ENCODE data around the gene CDK14.

The CDK14 gene

DNA sequence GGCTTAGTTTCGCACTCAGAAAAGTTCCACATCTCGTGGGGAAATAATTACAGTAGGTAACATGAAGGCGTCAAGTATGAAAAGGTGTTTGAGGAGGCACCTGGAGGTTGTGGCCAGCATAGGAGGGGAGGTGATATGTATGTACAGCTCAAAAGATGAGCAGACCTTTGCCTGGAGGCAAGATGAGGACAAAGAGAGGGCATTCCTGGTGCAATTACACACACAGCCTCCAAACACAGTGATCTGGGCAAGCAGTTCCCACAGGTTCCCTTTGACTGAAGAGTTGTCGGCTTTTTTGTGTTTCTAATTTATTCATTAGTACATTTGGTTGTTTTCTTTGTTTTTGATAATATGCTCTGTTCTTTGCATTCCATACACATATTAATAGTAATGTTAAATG, 46.9 kb downstream of the CDK14 start:
- no peak for DNase-seq

DNA sequence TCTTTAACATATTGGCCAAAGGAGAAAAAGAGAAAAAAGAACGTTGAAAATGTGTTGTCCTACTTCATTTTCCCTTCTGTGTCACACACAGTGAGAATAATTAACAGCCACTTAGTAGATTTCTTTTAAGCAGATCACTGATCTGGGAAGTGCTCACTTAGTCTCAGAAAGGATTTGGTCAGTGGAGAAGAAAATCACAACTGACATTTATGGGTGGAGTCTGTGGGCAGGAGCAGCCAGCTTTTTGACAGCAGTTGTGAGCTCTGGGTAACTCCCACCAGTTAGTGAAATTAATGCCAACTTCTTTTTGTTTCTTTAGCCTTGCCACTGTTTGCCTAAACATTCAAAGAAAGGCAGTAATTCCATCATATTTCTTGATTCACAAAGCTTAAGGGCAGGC, 49.7 kb downstream of the CDK14 start:
- DNase-seq: no peak

DNA sequence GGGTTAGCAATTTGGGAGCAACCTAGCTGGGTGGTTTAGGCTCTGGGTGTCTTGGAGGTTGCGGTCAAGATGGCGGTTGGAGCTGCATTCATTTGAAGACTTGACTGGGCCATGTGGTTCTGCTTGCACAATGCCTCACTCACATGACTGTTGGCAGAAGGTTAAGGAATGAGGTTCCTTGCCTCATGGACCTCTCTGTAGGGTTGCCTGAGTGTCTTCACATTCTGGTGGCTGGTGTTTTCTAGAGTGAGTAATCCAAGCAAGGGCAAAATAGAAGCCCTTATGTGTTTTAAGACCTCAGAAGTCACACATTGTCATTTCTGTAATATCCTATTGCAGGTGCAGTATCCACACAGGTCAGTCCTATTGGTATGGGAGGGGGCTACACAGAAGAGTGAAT, 52.0 kb downstream of the CDK14 start:
- no peak for DNase-seq

GRCh38 chr7:90648834-90649233, 52.7 kb downstream of the CDK14 start:
- DNase-seq: no peak

GRCh38 chr7:90654718-90655427, 58.8 kb downstream of the CDK14 start:
- no peak for DNase-seq

GRCh38 chr7:90655566-90655965, 59.4 kb downstream of the CDK14 start:
- DNase-seq: no peak

DNA sequence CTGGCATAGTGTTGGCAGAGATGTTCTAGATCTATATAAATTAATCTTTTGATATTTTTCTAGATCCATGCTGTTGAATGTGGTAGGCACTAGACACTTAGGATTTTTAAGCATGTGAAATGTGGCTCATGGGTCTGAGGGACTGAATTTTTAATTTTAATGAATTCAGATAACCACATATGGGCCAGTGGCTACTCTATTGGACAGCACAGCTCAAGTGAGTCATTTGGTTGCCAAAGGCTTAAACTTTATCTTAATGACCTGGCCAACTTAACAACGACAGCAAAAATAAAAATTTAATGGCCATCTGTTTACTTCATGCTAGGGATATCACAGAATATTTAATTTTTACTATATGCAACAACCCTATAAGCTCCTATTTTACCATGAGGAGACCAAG, 61.4 kb downstream of the CDK14 start:
- DNase-seq: no peak

- DNase-seq: no peak
Measured at GRCh38 chr7:90660100-90660499, 64.0 kb downstream of the CDK14 start.

GRCh38 chr7:90660819-90661218, 64.7 kb downstream of the CDK14 start:
- no peak for DNase-seq

DNA sequence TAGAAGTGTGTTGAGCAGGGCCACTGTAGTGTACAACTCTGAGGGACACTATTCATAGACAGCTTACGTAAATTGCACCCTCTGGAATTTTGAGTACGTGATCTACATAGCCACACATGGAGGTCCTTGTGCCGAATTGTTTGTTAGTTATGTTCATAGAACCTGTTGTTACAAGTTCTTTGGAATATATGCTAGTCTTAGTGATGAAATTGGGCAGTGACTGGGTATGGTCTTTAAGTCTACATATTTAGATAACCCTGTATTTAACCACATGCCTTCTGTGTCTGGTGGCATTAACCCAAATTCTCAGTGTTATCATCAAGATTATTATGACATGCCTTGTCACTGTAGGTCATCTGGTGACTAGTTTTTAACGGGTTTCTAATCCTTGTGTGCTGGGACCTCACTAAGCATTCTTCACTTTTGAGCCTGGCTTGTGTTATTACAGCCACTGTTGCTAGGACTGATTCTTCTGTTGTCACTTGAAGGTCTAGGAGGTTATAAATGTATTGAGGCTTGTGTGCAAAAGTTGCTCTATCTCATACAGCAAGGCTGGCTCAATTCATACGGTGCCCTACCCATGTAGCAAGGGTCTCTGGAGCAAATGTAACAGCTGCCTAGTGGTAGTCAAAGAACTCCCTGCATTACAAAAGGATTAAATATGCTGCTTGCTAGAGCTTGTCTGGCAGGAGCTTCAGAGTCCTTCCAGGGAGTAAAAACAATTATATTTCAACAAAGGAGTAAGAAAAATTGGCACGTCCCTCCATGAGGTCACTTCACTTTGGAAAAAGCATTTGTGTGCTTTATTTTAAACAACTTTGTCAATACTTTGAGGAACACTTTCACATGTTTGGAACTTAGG, 65.4 kb downstream of the CDK14 start:
- DNase-seq: no peak

DNA sequence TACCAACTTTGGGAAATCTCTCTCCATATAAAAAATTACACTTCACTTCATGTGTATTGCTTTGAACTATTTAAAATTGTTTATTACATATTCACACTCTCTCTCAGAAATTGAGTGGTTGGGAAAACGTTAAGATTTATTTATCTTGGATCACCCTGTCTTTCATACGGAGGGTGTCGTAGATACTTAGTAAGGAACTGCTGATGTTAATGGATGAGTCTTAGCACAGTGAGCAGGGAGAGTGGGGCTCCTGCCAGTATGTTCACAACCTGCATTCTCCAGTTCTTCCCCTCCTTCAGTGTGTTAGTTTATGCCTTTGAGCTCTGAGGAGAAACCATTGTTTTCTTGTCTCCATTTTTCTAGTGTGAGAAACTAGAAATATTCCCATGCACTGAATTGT, 67.1 kb downstream of the CDK14 start:
- no peak for DNase-seq

- DNase-seq: no peak
Measured at GRCh38 chr7:90666186-90666585, 70.1 kb downstream of the CDK14 start.

GRCh38 chr7:90668992-90669391, 72.9 kb downstream of the CDK14 start:
- DNase-seq: no peak

- DNase-seq: no peak
Measured at GRCh38 chr7:90669492-90669891, 73.4 kb downstream of the CDK14 start.

- DNase-seq: no peak
Measured at GRCh38 chr7:90671571-90671970, 75.5 kb downstream of the CDK14 start.

DNA sequence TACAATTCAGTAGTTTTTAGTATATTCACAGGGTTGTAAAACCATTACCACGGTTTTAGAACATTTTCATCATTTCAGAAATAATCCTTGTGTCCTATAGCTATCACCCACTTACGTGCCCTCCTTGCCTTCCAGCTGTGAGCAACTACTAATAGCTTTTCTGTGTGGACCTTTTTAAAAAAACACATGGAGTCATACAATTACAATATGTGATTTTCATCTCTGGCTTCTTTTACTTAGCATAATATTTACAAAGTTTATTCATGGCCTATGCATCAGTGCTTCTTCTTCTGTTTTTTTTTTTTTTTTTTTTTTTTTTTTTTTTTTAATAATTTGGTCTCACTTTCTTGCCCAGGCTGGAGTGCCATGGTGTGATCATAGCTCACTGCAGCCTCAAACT, 76.1 kb downstream of the CDK14 start:
- no peak for DNase-seq

DNA sequence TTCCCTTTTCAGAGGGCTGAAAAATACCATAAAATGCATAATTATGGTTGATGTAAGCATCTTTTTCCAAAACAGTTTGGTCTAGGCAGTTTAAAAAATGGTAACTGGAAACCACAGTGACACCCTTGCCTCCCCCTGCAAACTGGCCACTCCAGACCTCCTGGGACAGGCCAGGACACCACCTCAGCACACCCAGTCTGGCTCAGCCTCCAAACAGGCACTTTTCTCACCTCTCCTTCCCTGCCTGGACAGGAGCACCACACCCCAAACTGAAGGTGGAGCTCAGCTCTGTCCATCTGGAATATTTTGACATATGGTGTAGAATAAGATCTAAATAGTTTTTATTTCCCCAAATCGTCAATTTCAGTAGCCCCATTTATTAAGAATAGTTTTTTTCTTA, 78.5 kb downstream of the CDK14 start:
- no peak for DNase-seq

DNA sequence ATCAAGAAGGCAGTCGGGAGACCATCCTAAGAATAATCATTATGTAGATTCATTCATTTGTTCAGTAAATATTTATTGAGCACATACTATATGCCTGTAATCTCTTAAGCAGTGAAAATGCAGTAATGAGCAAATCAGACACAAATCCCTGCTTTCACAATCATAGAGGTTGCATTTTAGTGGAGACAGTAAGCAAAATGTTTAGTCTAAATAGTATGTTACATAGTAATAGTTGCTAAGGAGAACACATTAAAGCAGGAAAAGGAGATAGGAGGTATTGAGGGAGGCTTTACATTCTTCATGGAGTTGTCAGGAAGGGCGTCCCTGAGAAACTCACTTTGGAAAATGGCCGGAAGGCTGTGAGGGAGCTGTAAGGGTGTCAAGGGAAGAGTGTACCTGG, 79.9 kb downstream of the CDK14 start:
- no peak for DNase-seq

DNA sequence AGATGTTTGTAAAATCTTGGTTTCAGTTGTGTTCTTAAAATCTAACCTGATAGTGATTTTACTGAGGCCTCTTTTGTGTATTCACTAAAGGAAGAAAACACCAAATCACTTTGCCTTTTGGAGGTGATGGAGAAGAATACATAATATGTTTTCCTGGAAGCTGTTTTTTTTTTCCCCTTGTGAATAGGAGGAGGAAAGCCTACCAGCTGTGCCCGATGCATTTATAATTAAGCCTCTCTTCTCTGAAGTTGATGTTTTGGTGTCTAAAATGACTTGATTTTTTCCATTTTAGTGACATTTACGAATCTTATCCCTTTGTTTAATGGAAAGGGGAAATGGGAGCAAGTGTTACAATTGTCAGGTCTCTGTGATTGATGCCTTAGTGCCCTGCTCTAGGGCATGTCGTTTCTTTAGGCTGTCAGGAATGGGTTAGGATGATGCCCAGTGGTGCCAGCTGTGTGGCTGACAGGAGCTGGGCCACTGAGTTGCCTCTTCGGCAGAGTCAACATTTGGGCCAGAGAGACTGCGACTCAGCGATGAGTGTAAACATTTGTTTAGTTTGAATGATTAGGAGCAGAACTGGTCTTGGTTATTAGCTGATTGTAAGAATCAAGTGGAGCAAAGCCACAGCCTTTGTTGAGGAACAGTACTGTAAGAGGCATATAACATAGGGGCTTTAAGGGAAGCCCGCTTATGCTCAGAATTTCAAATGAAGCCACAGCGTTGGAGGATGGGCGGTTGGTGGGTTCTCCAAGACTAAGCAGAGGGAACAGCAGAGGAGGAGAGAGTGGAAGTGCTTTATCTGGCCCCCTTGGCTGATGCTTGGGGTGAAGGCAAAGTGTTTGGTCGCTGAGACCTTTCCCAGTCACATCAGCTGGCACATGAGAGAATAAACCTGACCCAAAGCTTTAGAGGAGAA, 81.6 kb downstream of the CDK14 start:
- no peak for DNase-seq

DNA sequence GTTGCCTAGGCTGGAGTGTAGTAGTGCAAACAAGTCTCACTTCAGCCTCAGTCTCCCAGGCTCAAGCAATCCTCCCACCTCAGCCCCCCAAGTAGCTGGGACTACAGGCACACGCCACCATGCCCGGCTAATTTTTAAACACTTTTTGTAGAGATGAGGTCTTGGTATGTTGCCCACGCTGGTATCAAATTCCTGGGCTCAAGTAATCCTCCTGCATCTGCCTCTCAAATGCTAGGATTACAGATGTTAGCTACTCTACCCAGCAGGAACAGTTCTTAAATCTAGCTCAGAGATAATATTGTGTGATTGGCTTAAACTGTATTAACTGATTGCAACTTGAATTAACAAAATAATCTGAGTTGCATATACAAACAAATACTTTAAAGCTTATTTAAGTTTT, 82.9 kb downstream of the CDK14 start:
- DNase-seq: no peak

DNA sequence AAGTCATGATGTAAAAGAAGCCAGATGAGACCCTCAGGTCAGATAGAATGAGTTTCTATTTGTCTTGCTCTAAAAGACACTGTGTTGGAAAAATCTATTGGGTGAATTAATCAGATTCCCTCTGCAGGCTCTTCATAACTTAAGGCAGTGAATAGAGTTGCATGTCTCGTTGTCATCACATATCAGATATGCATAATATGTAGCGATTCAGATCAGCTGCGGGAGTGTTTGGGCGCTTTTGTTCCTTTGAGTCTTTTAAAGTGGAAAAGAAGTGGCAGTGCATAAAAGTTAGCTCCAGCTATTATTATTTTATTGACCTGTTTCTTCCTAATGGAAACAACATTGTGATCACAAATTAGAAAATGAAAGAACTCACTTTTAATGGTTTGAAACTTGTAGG, 84.4 kb downstream of the CDK14 start:
- DNase-seq: no peak

DNA sequence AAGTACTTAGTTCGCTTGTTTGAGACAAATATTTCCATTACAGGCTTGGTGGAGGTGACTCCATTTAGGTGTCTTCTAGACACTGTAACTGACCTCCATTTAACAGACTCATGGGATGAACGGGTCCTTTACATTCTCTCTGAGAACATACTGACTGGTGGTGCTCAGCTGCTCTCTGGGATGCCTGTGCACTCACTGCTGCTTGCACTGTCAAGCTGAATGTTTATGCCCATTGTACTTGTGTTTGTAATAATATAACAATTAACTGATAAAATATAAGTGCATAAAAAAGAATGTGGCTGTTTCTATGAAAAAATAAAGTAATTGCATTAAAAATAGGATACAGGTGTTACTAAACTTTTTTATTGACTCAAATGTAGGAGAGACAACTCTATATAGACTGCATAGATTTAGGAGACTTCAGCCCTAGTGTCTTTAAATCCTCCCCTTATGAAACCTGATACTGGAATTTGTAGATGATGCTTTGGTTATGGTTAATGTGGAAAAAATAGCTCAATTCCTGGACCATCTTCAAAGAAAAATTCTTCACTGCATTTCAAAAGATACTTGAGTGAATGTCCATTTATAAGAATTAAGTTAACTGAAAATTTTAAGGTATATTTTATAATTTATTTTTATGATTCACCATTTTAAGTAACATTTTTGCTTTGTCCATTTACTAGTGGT, 85.4 kb downstream of the CDK14 start:
- DNase-seq: no peak

GRCh38 chr7:90686146-90686545, 90.0 kb downstream of the CDK14 start:
- no peak for DNase-seq
